HCT116 (cell line): ENCODE data around the gene CA10. TPM values are rescaled to one million over a fixed set of nuclear protein-coding genes. Genes with fewer than 3 reads are reported as not detected.

Experiments
- ATAC-seq: fragments of 200-7000 bp; cut with Tn5 transposase; 2 replicates; pipeline ENCODE4 v1.9.1; 2020; ENCODE audit warnings: mild to moderate bottlenecking, moderate library complexity
- BruUV-seq: library from RNA; stranded (reverse); fragments of 400-500 nt; replicated peaks from 2 replicates; lab custom pipeline; 2021; lab: Mats Ljungman, UMichigan
- CTCF ChIA-PET: fragments of 300-600 bp; sonication (Branson Sonifier 250); formaldehyde crosslinking; loops from one replicate; lab custom pipeline; 2021; ENCODE audit warnings: antibody characterized with exemption; lab: Charles Lee
- POLR2A ChIA-PET: fragments of 300-600, 350-600 bp; sonication (Branson Sonifier 250); formaldehyde crosslinking; loops from one replicate; lab custom pipeline; 2021; ENCODE audit warnings: antibody characterized with exemption; lab: Charles Lee
- RAD21 ChIA-PET, 2 experiments: fragments of 300-600 bp; sonication (Branson Sonifier 250); formaldehyde crosslinking; loops; one replicate each; lab custom pipeline; 2023; ENCODE audit warnings: low total read pairs in 2 of 2; ENCODE audit not compliant: uncharacterized antibody in 2 of 2, unreplicated experiment in 2 of 2, low non-redundant PET in 1 of 2; lab: Charles Lee
- DNase-seq: peaks from one replicate; pipeline ENCODE4 v3.0.0-alpha.2; 2010; ENCODE audit warnings: low read depth, low spot score
- H2AFZ ChIP-seq: fragments of 200-600 bp; shearing (Covaris generic), sonication (generic); 2 replicates; pipeline ENCODE4 v1.6.1; 2017; ENCODE audit warnings: low read depth, mixed run types, mixed read lengths, antibody characterized with exemption, low read length; ENCODE audit not compliant: poor library complexity, severe bottlenecking
- H3K27ac ChIP-seq: 2 replicates; pipeline ENCODE4 v1.5.1; 2012; ENCODE audit warnings: low read depth, low read length
- H3K27me3 ChIP-seq: fragments of 200-600 bp; sonication (generic); 2 replicates; pipeline ENCODE4 v1.6.1; 2016; ENCODE audit warnings: mixed run types, low read length, mixed read lengths; ENCODE audit not compliant: insufficient read depth
- H3K36me3 ChIP-seq, 2 experiments: fragments of 200-500 bp in 1 of 2; fragments of 200-600 bp in 1 of 2; sonication (Bioruptor generic) in 1 of 2; sonication (generic) in 1 of 2; 2 replicates each; pipeline versions ENCODE4 v1.5.1 to v1.6.1; 2014 to 2016; ENCODE audit warnings: low read length in 2 of 2, inconsistent platforms in 1 of 2, mixed read lengths in 1 of 2, mixed run types in 1 of 2; ENCODE audit not compliant: insufficient read depth in 2 of 2, control insufficient read depth in 1 of 2
- H3K4me1 ChIP-seq, 2 experiments: fragments of 200-600 bp in 1 of 2; sonication (generic) in 1 of 2; 2 replicates each; pipeline versions ENCODE4 v1.5.1 to v1.6.1; 2012 to 2017; ENCODE audit warnings: low read length in 2 of 2, inconsistent platforms in 1 of 2, mild to moderate bottlenecking in 1 of 2, mixed read lengths in 1 of 2, mixed run types in 1 of 2, moderate library complexity in 1 of 2; ENCODE audit not compliant: insufficient read depth in 2 of 2, control insufficient read depth in 1 of 2
- H3K4me2 ChIP-seq: fragments of 200-600 bp; sonication (generic); 2 replicates; pipeline ENCODE4 v1.6.1; 2017; ENCODE audit warnings: mixed run types, low read length, mixed read lengths
- H3K4me3 ChIP-seq, 2 experiments: fragments of 200-600 bp in 1 of 2; sonication (generic) in 1 of 2; replicated peaks in 1 of 2; 2 replicates each; pipeline ENCODE4 v1.5.1; 2011 to 2016; ENCODE audit warnings: low read length in 2 of 2, control low read depth in 1 of 2, low read depth in 1 of 2, mild to moderate bottlenecking in 1 of 2, mixed read lengths in 1 of 2, mixed run types in 1 of 2
- H3K79me2 ChIP-seq: fragments of 200-600 bp; sonication (generic); 2 replicates; pipeline ENCODE4 v1.6.1; 2017; ENCODE audit warnings: mild to moderate bottlenecking, mixed run types, low read length, moderate library complexity, mixed read lengths; ENCODE audit not compliant: insufficient read depth
- H3K9ac ChIP-seq: fragments of 200-600 bp; sonication (generic); 2 replicates; pipeline ENCODE4 v1.6.1; 2016; ENCODE audit warnings: low read length, mixed read lengths
- H3K9me2 ChIP-seq: fragments of 200-600 bp; sonication (generic), shearing (Covaris generic); 2 replicates; pipeline ENCODE4 v1.6.1; 2017; ENCODE audit warnings: mixed run types, mild to moderate bottlenecking, moderate library complexity; ENCODE audit not compliant: insufficient read depth
- H3K9me3 ChIP-seq, 2 experiments: fragments of 200-500 bp in 1 of 2; fragments of 200-600 bp in 1 of 2; sonication (Bioruptor generic) in 1 of 2; sonication (generic) in 1 of 2; 2 replicates each; pipeline ENCODE4 v1.6.1; 2014 to 2017; ENCODE audit warnings: low read length in 2 of 2, mixed read lengths in 2 of 2, inconsistent platforms in 1 of 2, low read depth in 1 of 2, mild to moderate bottlenecking in 1 of 2, mixed run types in 1 of 2, moderate library complexity in 1 of 2; ENCODE audit not compliant: control insufficient read depth in 1 of 2, insufficient read depth in 1 of 2
- H4K20me1 ChIP-seq: fragments of 200-600 bp; sonication (generic), shearing (Covaris generic); 2 replicates; pipeline ENCODE4 v1.6.1; 2017; ENCODE audit warnings: mixed run types, mild to moderate bottlenecking, moderate library complexity; ENCODE audit not compliant: insufficient read depth
- CEBPB ChIP-seq: IDR thresholded peaks from 2 replicates; pipeline ENCODE4 v1.6.1; 2012; ENCODE audit warnings: low read depth
- EGR1 ChIP-seq: IDR thresholded peaks from 2 replicates; pipeline ENCODE4 v1.6.1; 2012; ENCODE audit warnings: low read depth
- ELF1 ChIP-seq: IDR thresholded peaks from 2 replicates; pipeline ENCODE4 v1.6.1; 2012; ENCODE audit warnings: low read depth, borderline replicate concordance
- EZH2 ChIP-seq: fragments of 200-600 bp; sonication (generic); IDR thresholded peaks from 2 replicates; pipeline ENCODE4 v1.6.1; 2017; ENCODE audit warnings: antibody characterized with exemption, mixed run types
- EZH2phosphoT487 ChIP-seq: fragments of 200-600 bp; IDR thresholded peaks from 2 replicates; pipeline ENCODE4 v1.6.1; 2018; ENCODE audit warnings: antibody characterized with exemption, borderline replicate concordance
- FOSL1 ChIP-seq: IDR thresholded peaks from 2 replicates; pipeline ENCODE4 v1.6.1; 2012; ENCODE audit warnings: low read depth
- POLR2A ChIP-seq: IDR thresholded peaks from 2 replicates; pipeline ENCODE4 v1.7.0; 2011; ENCODE audit warnings: borderline replicate concordance; ENCODE audit not compliant: insufficient read depth, insufficient read length; ENCODE audit errors: extremely low read depth
- SP1 ChIP-seq: IDR thresholded peaks from 2 replicates; pipeline ENCODE4 v1.6.1; 2012; ENCODE audit warnings: low read depth
- YY1 ChIP-seq: IDR thresholded peaks from 2 replicates; pipeline ENCODE4 v1.6.1; 2011; ENCODE audit warnings: low read length, low read depth, moderate library complexity, mild to moderate bottlenecking; ENCODE audit not compliant: insufficient replicate concordance; ENCODE audit errors: extremely low read depth
- ZNF274 ChIP-seq: fragments of 200-500 bp; sonication (Bioruptor generic); IDR thresholded peaks from 2 replicates; pipeline ENCODE4 v1.6.1; 2014; ENCODE audit warnings: mild to moderate bottlenecking, low read depth, low read length, inconsistent platforms
- intact Hi-C: fragments of 100-400 bp; cut with micrococcal nuclease; formaldehyde crosslinking; loops from 2 replicates; pipeline ENCODE4 v1.10.0; 2022
- total RNA-seq: library from RNA; stranded (reverse); gene quantifications from one replicate; pipeline ENCODE4 v1.2.1, GENCODE V29; 2021; ENCODE audit not compliant: unreplicated experiment
- TF ChIP-seq, protein P1 (sequence below): IDR thresholded peaks from 2 replicates; pipeline ENCODE4 v1.6.1; 2011; ENCODE audit warnings: mild to moderate bottlenecking, low read length, moderate library complexity; ENCODE audit not compliant: insufficient replicate concordance; ENCODE audit errors: extremely low read depth
- TF ChIP-seq, protein P2 (sequence below): IDR thresholded peaks from 2 replicates; pipeline ENCODE4 v1.6.1; 2012

CA10 gene
- total RNA-seq, 1 experiment from 2014 or later, result not detected

DNA sequence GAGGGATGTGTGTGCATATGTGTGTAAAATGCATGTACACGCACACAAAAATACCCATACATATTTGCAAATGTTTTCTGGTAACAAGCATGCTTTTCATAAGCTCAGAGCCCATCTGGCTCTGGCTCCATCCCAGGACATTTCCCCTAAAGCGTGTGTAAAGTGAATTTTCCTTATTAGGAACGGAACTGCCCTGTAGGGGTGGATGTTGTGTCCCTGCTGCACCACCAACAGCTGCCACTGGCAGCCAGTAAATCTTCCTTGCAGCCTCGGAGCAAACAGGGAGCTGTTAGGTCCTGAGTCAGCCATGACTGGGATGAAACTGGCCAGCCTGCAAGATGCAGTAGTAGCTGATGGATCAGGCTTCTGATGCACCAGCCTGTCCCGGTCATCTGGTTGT, 504.6 kb downstream of the CA10 start:
- POLR2A ChIA-PET, result no interaction called here
- no peaks in the 10 kb centered on the region for H3K4me1 ChIP-seq
- H3K9me2 ChIP-seq, result no peaks in the 10 kb centered on the region
- H3K4me2 ChIP-seq, result no peak overlapping the region
- intact Hi-C loops, result no loop called here
- DNase-seq (no peak), ATAC-seq (peak; percentile 69)
- no peak overlapping the region for H3K4me3 ChIP-seq
- no peak overlapping the region for H2AFZ ChIP-seq
- H3K9me3 ChIP-seq, result no peaks in the 10 kb centered on the region
- H4K20me1 ChIP-seq, result no peaks in the 10 kb centered on the region; the same call in 1 of the 2 replicates
- CTCF ChIA-PET, result interaction anchor here (1.4 to 1.7 kb wide), 2 partner anchors 13 to 20 kb away, joined by 3 to 4 read pairs; no protein-coding TSS in a partner anchor
- no peak for TF ChIP-seq SP1
- no TSS peak for BruUV-seq
- H3K27me3 ChIP-seq, result peaks cover 80% of the 10 kb centered on the region
- H3K9ac ChIP-seq, result no peak overlapping the region
- no peaks in the 10 kb centered on the region for H3K36me3 ChIP-seq
- no peaks in the 10 kb centered on the region for H3K79me2 ChIP-seq
- no peak overlapping the region for H3K27ac ChIP-seq
- RAD21 ChIA-PET, result no interaction called here

DNA sequence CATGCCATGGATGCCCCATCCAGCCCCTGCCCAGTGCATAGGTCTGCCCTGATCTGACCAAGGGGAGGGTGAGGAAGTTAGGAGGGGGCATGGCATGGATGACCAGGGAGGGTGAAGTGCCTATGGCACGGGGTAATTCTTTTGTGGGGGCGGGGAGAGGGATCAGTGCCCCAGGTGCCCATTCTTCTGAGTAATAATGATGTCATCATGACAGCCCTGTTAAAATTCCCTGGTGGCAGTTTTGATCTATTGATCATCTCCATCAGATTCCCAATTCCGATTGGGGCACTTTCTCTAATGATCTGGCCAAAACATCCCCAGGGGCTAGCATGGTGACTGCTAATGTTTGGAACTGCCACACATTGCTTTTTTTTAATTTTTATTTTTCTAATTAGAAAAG, 506.0 kb downstream of the CA10 start:
- DNase-seq (no peak), ATAC-seq (no peak)
- no peaks in the 10 kb centered on the region for H3K9me3 ChIP-seq
- no peaks in the 10 kb centered on the region for H3K79me2 ChIP-seq
- no peaks in the 10 kb centered on the region for H3K36me3 ChIP-seq
- ChIA-PET POLR2A (no interaction called here), CTCF (interaction anchor here (1.7 kb wide), 1 partner anchor 12 kb away, joined by 4 read pairs; no protein-coding TSS in a partner anchor), RAD21 (no interaction called here)
- no peak overlapping the region for H2AFZ ChIP-seq
- H3K4me3 ChIP-seq, result no peak overlapping the region
- intact Hi-C loops, result no loop called here
- H4K20me1 ChIP-seq, result no peaks in the 10 kb centered on the region; the same call in 1 of the 2 replicates
- H3K27me3 ChIP-seq, result peaks cover 82% of the 10 kb centered on the region
- H3K27ac ChIP-seq, result no peak overlapping the region
- H3K9me2 ChIP-seq, result no peaks in the 10 kb centered on the region
- TF ChIP-seq SP1 (no peak), ZNF274 (no peak), FOSL1 (no peak), YY1 (no peak), EZH2 (no peak), EZH2phosphoT487 (no peak), EGR1 (no peak), CEBPB (no peak), ELF1 (no peak), POLR2A (no peak)
- TF ChIP-seq, protein P1, sequence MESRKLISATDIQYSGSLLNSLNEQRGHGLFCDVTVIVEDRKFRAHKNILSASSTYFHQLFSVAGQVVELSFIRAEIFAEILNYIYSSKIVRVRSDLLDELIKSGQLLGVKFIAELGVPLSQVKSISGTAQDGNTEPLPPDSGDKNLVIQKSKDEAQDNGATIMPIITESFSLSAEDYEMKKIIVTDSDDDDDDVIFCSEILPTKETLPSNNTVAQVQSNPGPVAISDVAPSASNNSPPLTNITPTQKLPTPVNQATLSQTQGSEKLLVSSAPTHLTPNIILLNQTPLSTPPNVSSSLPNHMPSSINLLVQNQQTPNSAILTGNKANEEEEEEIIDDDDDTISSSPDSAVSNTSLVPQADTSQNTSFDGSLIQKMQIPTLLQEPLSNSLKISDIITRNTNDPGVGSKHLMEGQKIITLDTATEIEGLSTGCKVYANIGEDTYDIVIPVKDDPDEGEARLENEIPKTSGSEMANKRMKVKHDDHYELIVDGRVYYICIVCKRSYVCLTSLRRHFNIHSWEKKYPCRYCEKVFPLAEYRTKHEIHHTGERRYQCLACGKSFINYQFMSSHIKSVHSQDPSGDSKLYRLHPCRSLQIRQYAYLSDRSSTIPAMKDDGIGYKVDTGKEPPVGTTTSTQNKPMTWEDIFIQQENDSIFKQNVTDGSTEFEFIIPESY, result no peak
- TF ChIP-seq, protein P2, sequence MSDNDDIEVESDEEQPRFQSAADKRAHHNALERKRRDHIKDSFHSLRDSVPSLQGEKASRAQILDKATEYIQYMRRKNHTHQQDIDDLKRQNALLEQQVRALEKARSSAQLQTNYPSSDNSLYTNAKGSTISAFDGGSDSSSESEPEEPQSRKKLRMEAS, result no peak
- H3K4me1 ChIP-seq, result no peaks in the 10 kb centered on the region
- BruUV-seq, result no TSS peak
- no peak overlapping the region for H3K4me2 ChIP-seq
- H3K9ac ChIP-seq, result no peak overlapping the region
